ENCODE results near the gene ARF1.

- TF ChIP-seq CTCF (IDR thresholded peaks at IDR 0.05), result no peak
- TF ChIP-seq POLR2A (IDR thresholded peaks at IDR 0.05), result no peak
These were observed 54.4 kb downstream of the ARF1 start for GRCh38 chr1:228136901-228137300.
